ENCODE results near the gene PIK3C3. TPM values are rescaled to one million over a fixed set of nuclear protein-coding genes. Genes with fewer than 3 reads are reported as not detected.

The PIK3C3 gene
- total and polyA plus RNA-seq, 4 donors: 12.2 to 25.8 (median 15.8) TPM

GRCh38 chr18:42087876-42088275, 132.8 kb downstream of the PIK3C3 start:
- no peaks in the 10 kb centered on the region for H3K27me3 ChIP-seq (ENCODE audit: control insufficient read depth in 4 of 4, insufficient read depth in 4 of 4, low read length in 3 of 4)
- H3K9me3 ChIP-seq (ENCODE audit: control insufficient read depth in 4 of 4, low read length in 3 of 4): no peaks in the 10 kb centered on the region
- H3K4me1 ChIP-seq (ENCODE audit: control insufficient read depth in 4 of 4, insufficient read depth in 4 of 4, low read length in 3 of 4): no peaks in the 10 kb centered on the region
- no peak for DNase-seq (ENCODE audit: low spot score)
- H3K27ac ChIP-seq (ENCODE audit: low read depth in 1 of 2, low read length in 2 of 2): no peak overlapping the region
- H3K4me3 ChIP-seq (ENCODE audit: low read depth in 1 of 3, low read length in 3 of 3): no peak overlapping the region
- H3K9ac ChIP-seq (ENCODE audit: low read depth in 1 of 2, low read length in 2 of 2): no peak overlapping the region
- 95% methylated on average over 4 of the region's 4 CpGs for WGBS
- TF ChIP-seq NR2F2 (IDR thresholded peaks at IDR 0.05) (no peak), HNF4A (conservative IDR thresholded peaks at IDR 0.05) (no peak), YY1 (IDR thresholded peaks at IDR 0.05) (no peak), ZBTB33 (IDR thresholded peaks at IDR 0.05) (no peak), SP1 (IDR thresholded peaks at IDR 0.05) (no peak), REST (IDR thresholded peaks at IDR 0.05) (no peak), GABPA (IDR thresholded peaks at IDR 0.05 in 1 of 2, conservative IDR thresholded peaks at IDR 0.05 in 1 of 2) (no peak), FOXA1 (IDR thresholded peaks at IDR 0.05) (no peak), ATF3 (IDR thresholded peaks at IDR 0.05) (no peak), EGR1 (IDR thresholded peaks at IDR 0.05; ENCODE audit: low read depth in 2 of 2) (no peak), TAF1 (conservative IDR thresholded peaks at IDR 0.05) (no peak), RXRA (IDR thresholded peaks at IDR 0.05) (no peak), HNF4G (IDR thresholded peaks at IDR 0.05) (no peak), FOXA2 (IDR thresholded peaks at IDR 0.05) (no peak), RAD21 (IDR thresholded peaks at IDR 0.05) (no peak), CTCF (IDR thresholded peaks at IDR 0.05; ENCODE audit: low read depth, low read length, missing input control) (no peak), MAX (IDR thresholded peaks at IDR 0.05) (no peak), JUND (IDR thresholded peaks at IDR 0.05) (no peak)
- peaks cover 0 to 2% (median under 1%) of the 10 kb centered on the region in 4 donors for H3K36me3 ChIP-seq (ENCODE audit: control insufficient read depth in 4 of 4, insufficient read depth in 3 of 4, low read depth in 1 of 4, low read length in 3 of 4)
